ENCODE results near the gene CCDC102B. TPM values are rescaled to one million over a fixed set of nuclear protein-coding genes. Genes with fewer than 3 reads are reported as not detected.

The CCDC102B gene
- total and polyA plus RNA-seq, 2 of the 8 experiments (the other 6 are each of a cell fraction or from before 2014, with no cell fraction given): 0.80 to 1.1 TPM

DNA sequence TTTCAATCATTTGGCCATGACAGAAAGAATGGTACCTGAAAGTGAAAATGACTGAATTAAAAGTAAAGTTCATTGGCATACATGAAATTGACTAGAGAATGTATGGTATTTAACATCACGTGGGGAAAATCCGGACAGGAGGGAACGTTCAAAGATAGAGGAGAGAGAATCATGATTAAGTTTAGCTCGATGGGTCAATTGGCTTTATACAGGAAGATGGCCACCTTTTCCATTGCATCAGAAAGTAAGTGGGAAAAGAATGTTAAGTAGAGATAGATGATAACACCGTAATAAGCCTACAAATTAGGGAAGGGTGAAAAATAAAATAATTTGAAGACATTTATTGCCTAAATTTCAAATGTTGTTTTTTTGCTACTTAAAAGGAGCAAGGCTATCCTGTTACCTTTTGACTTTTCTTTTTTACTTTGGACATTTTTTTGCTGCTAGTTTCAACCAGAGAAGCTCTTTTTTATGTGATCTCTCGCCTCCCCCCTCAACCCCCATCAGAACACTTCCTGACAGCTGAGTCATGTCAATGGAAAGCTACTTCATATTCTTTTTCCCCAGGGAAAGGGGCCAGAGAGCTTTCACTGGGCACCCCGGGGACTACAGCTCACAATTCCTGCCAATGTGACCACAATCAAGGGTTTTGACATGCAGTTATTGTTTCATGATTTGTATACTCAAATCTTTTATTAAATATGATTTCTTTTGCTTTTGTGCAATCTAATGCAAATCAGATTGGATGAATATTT is 767 bp upstream of the CCDC102B start (continued):
- TF ChIP-seq CTBP2 (IDR thresholded peaks at IDR 0.05; ENCODE audit: borderline replicate concordance, insufficient read depth, insufficient read length, low read length): no peak
- no peak for TF ChIP-seq TAF1 (IDR thresholded peaks at IDR 0.05; ENCODE audit: low read depth, low read length)
- TF ChIP-seq RXRA (IDR thresholded peaks at IDR 0.05; ENCODE audit: insufficient read depth, low read depth, low read length): no peak
- no peak for TF ChIP-seq CHD2 (IDR thresholded peaks at IDR 0.05; ENCODE audit: low read length)
- TF ChIP-seq GTF2F1 (IDR thresholded peaks at IDR 0.05; ENCODE audit: borderline replicate concordance, low read depth, low read length): no peak
- TF ChIP-seq GABPA (IDR thresholded peaks at IDR 0.05; ENCODE audit: borderline replicate concordance, insufficient read depth, low read length): no peak
- TF ChIP-seq SRF (IDR thresholded peaks at IDR 0.05; ENCODE audit: low read depth, low read length): no peak
- no peak for TF ChIP-seq SUZ12 (IDR thresholded peaks at IDR 0.05; ENCODE audit: low read length)
